HG03095 (cell line): Measurements from ENCODE around the gene BICC1.

Experiments used
- ATAC-seq: cut with Tn5 transposase; IDR thresholded peaks from one replicate; pipeline ENCODE4 v1.9.1; 2021; ENCODE audit warnings: moderate library complexity; ENCODE audit not compliant: unreplicated experiment

Gene BICC1

DNA sequence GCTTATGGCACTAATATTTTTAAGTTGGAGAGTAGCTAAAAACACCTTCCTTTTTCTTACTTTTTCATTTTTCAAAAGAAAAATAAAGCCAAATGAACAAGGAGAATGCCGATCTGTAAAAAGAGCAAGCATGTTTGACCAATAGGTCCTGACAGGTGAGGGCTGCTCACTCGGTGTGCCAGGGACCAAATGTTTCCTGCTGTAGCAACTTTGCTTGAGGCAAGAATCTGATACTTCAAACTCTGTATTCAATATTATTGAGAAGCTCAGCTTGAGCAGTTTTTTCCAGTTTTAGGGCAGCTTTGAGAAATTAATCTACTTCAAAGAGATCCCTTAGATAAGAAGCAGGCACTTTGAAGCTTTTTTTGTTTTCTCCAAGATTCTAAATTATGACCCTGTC lies 298.1 kb downstream of the BICC1 start:
- ATAC-seq: no peak

- ATAC-seq: no peak
Observed at GRCh38 chr10:58813573-58813972, 300.9 kb downstream of the BICC1 start.

GRCh38 chr10:58817201-58817846 lies 304.7 kb downstream of the BICC1 start:
- no peak for ATAC-seq

- no peak for ATAC-seq
Observed at GRCh38 chr10:58818900-58819299, 306.2 kb downstream of the BICC1 start.

- ATAC-seq: no peak
Observed at GRCh38 chr10:58820386-58820785, 307.7 kb downstream of the BICC1 start.

DNA sequence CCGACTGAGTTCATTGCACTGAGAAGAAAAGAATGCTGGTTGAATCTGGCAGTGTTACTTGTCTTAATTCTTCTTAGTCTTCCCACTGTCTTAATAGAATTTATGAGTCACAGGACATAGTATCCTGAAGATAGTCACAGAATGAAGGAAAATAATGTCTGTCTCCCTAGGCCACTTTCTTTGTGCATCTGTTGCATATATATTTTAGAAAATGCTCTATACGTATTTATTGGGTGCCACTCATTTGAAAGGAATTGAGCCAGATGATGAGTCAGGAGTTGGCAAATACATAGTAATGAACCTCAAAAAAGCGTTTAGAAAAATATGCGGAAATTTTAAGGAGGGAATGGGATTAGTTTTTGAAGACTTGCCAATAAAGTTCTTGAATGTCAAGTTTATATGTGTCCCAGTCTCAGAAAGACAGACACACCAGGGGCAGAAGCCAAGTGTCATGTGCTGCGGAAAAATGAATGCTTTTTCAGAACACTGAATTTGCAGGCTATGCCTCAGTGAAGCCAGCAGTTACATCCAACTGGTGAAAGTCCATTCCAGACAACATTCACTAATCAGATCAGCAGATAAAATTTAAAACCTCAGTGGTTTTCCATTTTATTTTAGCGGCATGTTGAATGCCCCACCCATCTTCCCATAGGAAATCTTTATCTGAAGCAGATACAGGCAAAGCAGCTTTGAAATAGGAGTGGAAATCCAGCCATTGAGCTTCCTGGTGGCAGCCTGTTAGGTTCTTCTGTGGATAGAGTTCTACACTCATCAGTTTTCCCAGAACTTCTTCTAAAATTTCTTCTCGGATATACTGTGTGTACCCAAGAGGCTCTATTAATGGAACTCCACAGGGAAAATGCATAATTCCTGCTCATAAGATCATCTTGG lies 308.4 kb downstream of the BICC1 start:
- ATAC-seq: no peak

GRCh38 chr10:58821752-58822056 lies 309.0 kb downstream of the BICC1 start:
- no peak for ATAC-seq

DNA sequence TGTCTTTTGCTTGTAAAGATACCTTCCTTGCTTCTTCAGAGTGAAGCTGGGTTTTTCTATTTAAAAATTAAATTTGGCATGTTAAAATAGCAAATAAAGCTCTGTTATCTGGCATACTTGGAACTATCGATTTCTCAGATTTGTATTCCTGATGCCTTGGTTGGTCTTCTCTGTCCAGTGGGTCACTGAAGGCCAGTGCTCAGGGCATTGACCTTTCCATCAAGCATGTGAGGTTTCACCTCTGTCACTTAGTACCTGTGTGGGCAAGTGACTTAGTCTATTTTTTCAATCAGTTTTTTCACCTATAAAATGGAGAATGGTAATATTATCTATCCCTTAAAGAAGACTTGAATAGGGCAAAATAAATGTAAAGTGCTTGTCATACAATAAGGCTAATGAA lies 311.3 kb downstream of the BICC1 start:
- no peak for ATAC-seq

DNA sequence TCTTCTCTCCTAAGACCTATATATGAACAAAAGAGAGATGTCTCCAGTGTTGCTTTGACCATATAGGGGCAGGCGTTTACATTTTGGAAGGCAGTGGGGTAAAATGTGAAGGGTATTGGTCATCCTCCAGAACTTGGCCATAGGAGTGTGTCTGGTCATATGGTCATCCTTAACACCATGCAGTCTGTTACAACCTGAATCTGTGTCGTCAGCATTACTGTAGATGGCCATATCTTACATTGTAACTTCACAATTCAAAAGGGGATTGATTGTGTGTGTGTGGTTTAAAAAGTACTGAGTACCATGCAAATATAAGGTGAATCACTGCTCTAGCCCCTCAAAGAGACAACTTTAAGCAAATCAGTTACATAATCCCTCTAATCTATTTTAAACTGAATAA lies 311.7 kb downstream of the BICC1 start:
- no peak for ATAC-seq

GRCh38 chr10:58826694-58827093 lies 314.0 kb downstream of the BICC1 start:
- ATAC-seq: no peak

DNA sequence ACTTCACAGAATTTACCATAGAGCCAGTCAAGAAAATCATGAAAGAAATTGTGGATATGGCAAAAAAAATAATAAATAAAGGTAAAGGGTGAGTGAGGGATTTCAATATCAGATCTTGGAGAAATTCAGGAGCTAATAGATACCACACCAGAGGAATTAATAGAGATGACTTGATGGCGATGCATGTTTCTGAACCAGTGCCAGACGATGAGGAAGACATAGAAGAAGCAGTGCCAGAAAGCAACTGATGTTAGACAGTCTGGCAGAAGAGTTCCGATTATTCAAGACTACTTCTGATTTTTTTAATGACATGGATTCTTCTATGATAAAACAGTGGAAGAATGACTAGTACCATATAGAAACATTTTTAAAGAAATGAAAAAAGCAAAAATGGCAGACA lies 314.7 kb downstream of the BICC1 start:
- ATAC-seq: no peak

DNA sequence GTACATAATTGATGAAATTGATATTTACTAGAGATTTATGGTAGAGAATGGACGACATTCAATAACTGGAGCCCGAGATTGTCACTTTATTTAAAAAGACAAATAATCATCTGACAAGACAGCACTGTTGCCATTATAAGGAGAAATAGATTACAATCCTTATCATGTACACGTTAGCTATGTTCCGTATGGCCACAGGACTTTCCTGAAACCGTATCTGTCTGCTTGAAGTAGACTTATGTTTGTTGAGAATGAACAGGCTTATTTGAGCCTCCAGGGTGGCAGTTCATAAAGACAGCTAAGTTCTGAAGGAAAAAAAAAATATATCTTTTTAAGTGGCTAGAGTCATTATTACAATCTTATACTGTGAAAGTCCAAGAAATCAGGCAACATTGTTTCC lies 317.2 kb downstream of the BICC1 start:
- no peak for ATAC-seq

- ATAC-seq: no peak
Observed at GRCh38 chr10:58830697-58831096, 318.0 kb downstream of the BICC1 start.

DNA sequence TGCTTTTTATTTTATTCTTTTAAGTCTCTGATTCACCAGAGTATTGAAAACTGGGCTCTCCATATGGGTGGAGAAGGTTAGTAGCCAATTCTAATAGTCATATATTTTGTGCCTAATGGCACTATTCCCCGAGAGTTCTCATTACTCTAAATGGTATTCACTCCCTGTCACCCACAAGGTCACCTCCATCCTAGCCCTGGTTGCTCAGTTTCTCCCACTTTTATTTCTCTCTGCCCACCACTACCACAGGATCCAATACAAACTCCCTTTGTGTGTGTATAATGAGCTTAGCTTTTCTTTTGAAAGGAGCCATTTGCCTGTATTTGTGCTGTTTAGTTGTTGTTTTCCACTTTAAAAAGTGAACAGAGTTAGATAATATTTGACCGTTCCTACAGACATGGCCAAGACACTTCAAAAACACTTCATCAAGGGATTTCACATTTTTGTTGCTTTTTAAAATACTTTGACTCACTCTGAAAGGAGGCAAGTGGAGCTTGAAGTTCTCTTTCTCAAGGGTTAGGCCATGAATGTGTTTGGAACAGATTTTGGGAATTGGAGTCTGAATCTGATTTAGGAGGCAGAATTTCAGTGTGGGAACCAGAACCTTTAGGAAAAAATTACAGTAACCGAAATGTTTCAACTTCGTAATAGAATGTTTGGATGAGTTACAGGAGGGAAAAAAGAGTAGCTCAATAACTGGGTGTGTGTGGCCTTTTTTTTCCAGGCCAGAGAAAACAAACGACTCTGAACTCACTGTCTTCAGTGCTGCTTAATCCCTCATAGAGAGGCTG lies 321.3 kb downstream of the BICC1 start:
- ATAC-seq: no peak

- ATAC-seq: no peak
Observed at GRCh38 chr10:58836176-58836700, 323.6 kb downstream of the BICC1 start.

DNA sequence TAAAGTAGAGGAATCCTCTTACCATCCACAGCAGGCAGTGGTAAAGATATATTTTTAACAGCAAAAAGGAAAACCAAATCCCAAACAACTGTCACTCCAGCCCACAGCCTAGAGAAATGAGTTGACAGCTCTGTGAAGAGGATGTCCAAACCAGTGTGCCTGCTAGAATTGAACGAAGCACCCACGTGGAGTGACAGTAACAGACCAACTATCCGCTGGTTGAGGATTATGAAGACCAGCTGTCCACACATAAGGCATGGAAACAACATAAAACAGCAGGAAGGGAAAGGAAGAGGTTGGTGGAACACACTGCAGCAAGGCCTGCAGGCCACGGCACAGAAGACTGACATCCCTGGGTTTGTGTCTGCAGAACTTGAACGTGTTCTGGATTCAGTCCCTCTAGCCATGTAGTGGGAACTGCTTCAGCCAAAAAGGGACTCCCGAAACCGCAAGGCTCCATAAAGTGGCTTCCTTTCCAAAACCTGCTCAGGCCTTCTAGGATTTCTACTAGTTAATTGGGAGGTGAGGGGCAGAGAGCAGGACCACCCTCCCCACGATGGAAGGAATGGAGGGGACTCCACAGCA lies 324.4 kb downstream of the BICC1 start:
- no peak for ATAC-seq

DNA sequence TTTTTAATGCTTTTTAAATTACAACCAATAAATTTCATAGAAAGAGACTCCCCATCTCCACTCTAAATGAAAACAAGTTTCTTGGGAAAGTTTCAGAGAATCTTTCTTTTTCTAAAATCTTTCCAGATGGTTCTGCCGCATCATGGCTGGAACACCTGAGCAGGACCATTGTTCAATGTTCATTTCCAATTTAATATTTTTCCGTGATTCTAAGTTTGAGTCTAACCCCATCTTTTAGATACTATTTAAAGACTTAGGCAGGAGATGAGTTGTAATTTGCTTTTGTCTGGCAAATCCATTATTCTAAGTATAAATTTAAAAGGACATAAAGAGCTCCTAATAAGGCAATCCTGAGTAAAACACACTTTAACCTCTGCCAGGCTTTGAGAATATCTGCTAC lies 325.2 kb downstream of the BICC1 start:
- no peak for ATAC-seq

DNA sequence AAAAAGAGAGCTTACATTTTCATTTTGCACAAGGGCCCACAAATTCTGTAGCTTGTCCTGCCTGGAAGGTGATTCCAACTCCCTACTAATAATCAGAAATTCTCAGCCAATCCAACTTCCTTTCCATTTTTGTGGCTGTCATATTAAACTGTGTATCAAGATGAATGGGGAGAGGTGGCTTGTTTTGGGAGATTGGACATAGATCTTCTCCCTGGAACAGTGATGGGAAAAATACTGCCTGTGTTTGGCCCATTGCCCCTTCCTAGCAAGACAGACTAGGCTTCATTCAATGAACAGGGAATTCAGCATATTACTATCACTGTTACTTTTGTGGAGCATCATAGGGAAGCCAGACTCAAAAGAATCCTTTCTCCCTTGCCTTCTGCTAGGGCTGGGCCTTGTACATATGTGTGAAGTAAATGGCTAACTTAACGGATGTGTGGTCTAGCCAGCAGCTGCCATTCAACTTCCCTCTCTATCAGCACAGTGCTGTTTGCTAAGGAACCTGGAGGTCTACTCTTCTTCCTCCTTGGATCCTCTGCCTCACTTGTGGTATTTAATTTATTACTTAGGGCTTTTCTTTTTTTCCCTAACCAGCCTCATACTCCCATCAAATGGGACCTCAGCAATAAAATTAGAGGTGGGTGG lies 326.0 kb downstream of the BICC1 start:
- no peak for ATAC-seq

- ATAC-seq: no peak
Observed at GRCh38 chr10:58839771-58840170, 327.1 kb downstream of the BICC1 start.

- no peak for ATAC-seq
Observed at GRCh38 chr10:58840840-58841435, 328.3 kb downstream of the BICC1 start.
